Mesendoderm (in vitro differentiated cells): ENCODE results near the gene ACP4. TPM values are rescaled to one million over a fixed set of nuclear protein-coding genes. Genes with fewer than 3 reads are reported as not detected.
"Not testable (repeated sequence)": the region's sequence is repeated elsewhere in the genome, so short reads cannot be mapped to it uniquely, and the experiment has no call there.

Experiments
- DNase-seq: peaks from one replicate; pipeline ENCODE4 v3.0.0; 2013
- H2AK5ac ChIP-seq: 2 replicates; pipeline ENCODE4 v1.6.1; 2013; ENCODE audit warnings: low read length, inconsistent platforms
- H2BK120ac ChIP-seq: 2 replicates; pipeline ENCODE4 v1.6.1; 2013; ENCODE audit warnings: low read depth, mild to moderate bottlenecking, low read length, moderate library complexity, mixed read lengths
- H2BK15ac ChIP-seq: replicated peaks from 2 replicates; pipeline ENCODE4 v1.6.1; 2013; ENCODE audit warnings: low read depth, mild to moderate bottlenecking, moderate library complexity
- H2BK5ac ChIP-seq: 2 replicates; pipeline ENCODE4 v1.6.1; 2013; ENCODE audit warnings: low read length, inconsistent platforms
- H3K18ac ChIP-seq: 2 replicates; pipeline ENCODE4 v1.6.1; 2013; ENCODE audit warnings: mild to moderate bottlenecking, low read length, mixed read lengths
- H3K23ac ChIP-seq: one replicate; pipeline ENCODE4 v1.6.1; 2013; ENCODE audit warnings: low read length
- H3K27ac ChIP-seq: 2 replicates; pipeline ENCODE4 v1.5.1; 2013; ENCODE audit warnings: low read depth, mild to moderate bottlenecking, inconsistent platforms, low read length, moderate library complexity
- H3K27me3 ChIP-seq: 2 replicates; pipeline ENCODE4 v1.6.1; 2013; ENCODE audit warnings: low read length, control low read depth, mild to moderate bottlenecking, inconsistent platforms; ENCODE audit not compliant: insufficient read depth, poor library complexity
- H3K36me3 ChIP-seq: 2 replicates; pipeline ENCODE4 v1.6.1; 2013; ENCODE audit warnings: low read length, inconsistent platforms; ENCODE audit not compliant: control insufficient read depth, insufficient read depth
- H3K4ac ChIP-seq: one replicate; pipeline ENCODE4 v1.6.1; 2013; ENCODE audit warnings: low read depth, mild to moderate bottlenecking, low read length, moderate library complexity
- H3K4me1 ChIP-seq: 2 replicates; pipeline ENCODE4 v1.6.1; 2013; ENCODE audit warnings: low read depth, low read length, inconsistent platforms; ENCODE audit not compliant: control insufficient read depth
- H3K4me2 ChIP-seq: 2 replicates; pipeline ENCODE4 v1.6.1; 2013; ENCODE audit warnings: low read length
- H3K4me3 ChIP-seq: 2 replicates; pipeline ENCODE4 v1.5.1; 2013; ENCODE audit warnings: mild to moderate bottlenecking, low read length
- H3K56ac ChIP-seq: one replicate; pipeline ENCODE4 v1.6.1; 2013; ENCODE audit warnings: low read length
- H3K79me1 ChIP-seq: 2 replicates; pipeline ENCODE4 v1.6.1; 2013; ENCODE audit warnings: low read length, inconsistent platforms
- H3K79me2 ChIP-seq: 2 replicates; pipeline ENCODE4 v1.6.1; 2013; ENCODE audit warnings: mild to moderate bottlenecking, low read length; ENCODE audit not compliant: control insufficient read depth, insufficient read depth
- H3K9ac ChIP-seq: 2 replicates; pipeline ENCODE4 v1.6.1; 2013; ENCODE audit warnings: low read length, inconsistent platforms
- H4K5ac ChIP-seq: one replicate; pipeline ENCODE4 v1.6.1; 2013; ENCODE audit warnings: low read length
- H4K8ac ChIP-seq: one replicate; pipeline ENCODE4 v1.6.1; 2013; ENCODE audit warnings: low read depth, mild to moderate bottlenecking, control low read depth, low read length, moderate library complexity
- WGBS: extraction: QIAGEN DNeasy Blood & Tissue Kit; methylation state at CpG from one replicate; pipeline ENCODE4 v1.1.7; 2013; ENCODE audit warnings: low lambda C conversion rate, missing lambda C conversion rate; ENCODE audit not compliant: insufficient coverage; ENCODE audit errors: extremely low coverage; 5-methylcytosine and 5-hydroxymethylcytosine counted together
- polyA plus RNA-seq, 2 experiments: library from polyadenylated mRNA; stranded (reverse); fragments of 200-250 nt; gene quantifications; one replicate each; pipeline ENCODE4 v1.2.3, GENCODE V29; 2013

ACP4 gene
- not detected for polyA plus RNA-seq (2013, experiment 1 of 2)
- polyA plus RNA-seq (2013, experiment 2 of 2) = not detected

GRCh38 chr19:50790396-50790795 lies at the start of gene ACP4:
TSS of gene ACP4 (plus strand) at chr19:50790415. CDS start at chr19:50790415, 0 bp downstream.
- Histone ChIP-seq H4K5ac (no peak within 1 kb of the TSS), H3K23ac (no peak within 1 kb of the TSS), H3K18ac (no peak within 1 kb of the TSS), H4K8ac (no peak within 1 kb of the TSS), H2BK5ac (no peak within 1 kb of the TSS), H3K79me2 (no peaks in the 10 kb centered on the region), H2BK15ac (no peak within 1 kb of the TSS), H3K79me1 (no peaks in the 10 kb centered on the region), H3K4me2 (no peak within 1 kb of the TSS), H3K56ac (no peak within 1 kb of the TSS), H2BK120ac (no peak within 1 kb of the TSS), H3K4ac (no peak within 1 kb of the TSS), H3K36me3 (no peaks in the 10 kb centered on the region), H3K27ac (no peak within 1 kb of the TSS), H3K9ac (no peak within 1 kb of the TSS), H3K4me1 (no peaks in the 10 kb centered on the region), H3K4me3 (no peak within 1 kb of the TSS), H2AK5ac (no peak within 1 kb of the TSS), H3K27me3 (no peaks in the 10 kb centered on the region)
- no peak for DNase-seq
- WGBS = no CpG with 5 or more reads among the region's 15 CpGs

DNA sequence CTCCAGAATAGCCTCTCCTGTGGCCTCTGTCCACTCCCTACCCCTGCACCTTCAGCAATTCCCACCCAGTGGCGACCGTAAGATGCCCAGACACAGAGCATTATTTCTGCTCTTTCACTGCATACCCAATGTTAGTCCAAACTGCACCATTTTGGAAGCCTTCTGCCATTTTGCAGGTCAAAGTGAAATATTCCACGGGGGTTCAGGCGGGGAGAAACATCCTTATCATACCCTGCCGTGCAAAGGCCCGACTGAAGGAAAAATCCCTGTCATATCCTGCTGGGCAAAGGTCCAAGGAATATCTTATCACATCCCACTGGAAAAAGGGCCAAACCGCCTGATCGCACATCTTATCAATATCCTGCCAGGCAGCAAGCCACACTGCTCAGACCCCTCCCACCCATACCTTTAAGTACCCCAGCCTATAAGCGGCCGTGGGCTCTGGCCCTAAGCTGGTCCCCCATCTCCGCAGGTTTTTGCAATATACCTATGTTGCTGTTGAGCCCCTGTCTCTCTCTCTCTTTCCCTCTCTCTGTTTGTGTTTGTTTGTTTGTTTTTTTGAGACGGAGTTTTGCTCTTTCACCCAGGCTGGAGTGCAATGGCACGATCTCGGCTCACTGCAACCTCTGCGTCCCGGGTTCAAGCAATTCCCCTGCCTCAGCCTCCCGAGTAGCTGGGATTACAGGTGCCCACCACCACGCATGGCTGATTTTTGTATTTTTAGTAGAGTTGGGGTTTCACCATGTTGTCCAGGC lies 48.9 kb upstream of the ACP4 start:
- Histone ChIP-seq H3K79me1 (no peaks in the 10 kb centered on the region), H3K23ac (no peak overlapping the region), H4K5ac (no peak overlapping the region), H3K27ac (no peak overlapping the region), H2AK5ac (no peak overlapping the region), H3K18ac (no peak overlapping the region), H3K56ac (no peak overlapping the region), H4K8ac (no peak overlapping the region), H2BK120ac (no peak overlapping the region), H2BK5ac (no peak overlapping the region), H3K79me2 (no peaks in the 10 kb centered on the region), H3K36me3 (no peaks in the 10 kb centered on the region), H3K27me3 (no peaks in the 10 kb centered on the region), H3K4ac (no peak overlapping the region), H2BK15ac (no peak overlapping the region), H3K4me1 (no peaks in the 10 kb centered on the region), H3K4me3 (no peak overlapping the region), H3K4me2 (no peak overlapping the region), H3K9ac (no peak overlapping the region)
- whole genome bisulfite sequencing = no CpG with 5 or more reads among the region's 18 CpGs
- no peak for DNase-seq

- H3K79me1 ChIP-seq = no peaks in the 10 kb centered on the region
- H4K5ac ChIP-seq = no peak overlapping the region
- no peak overlapping the region for H3K4ac ChIP-seq
- WGBS = no CpG with 5 or more reads among the region's 6 CpGs
- H3K9ac ChIP-seq = no peak overlapping the region
- H3K27me3 ChIP-seq = no peaks in the 10 kb centered on the region
- no peak overlapping the region for H2BK5ac ChIP-seq
- no peak overlapping the region for H3K18ac ChIP-seq
- H3K36me3 ChIP-seq = no peaks in the 10 kb centered on the region
- no peak for DNase-seq
- H3K4me2 ChIP-seq = no peak overlapping the region
- H2BK120ac ChIP-seq = no peak overlapping the region
- H4K8ac ChIP-seq = no peak overlapping the region
- no peaks in the 10 kb centered on the region for H3K79me2 ChIP-seq
- no peak overlapping the region for H3K4me3 ChIP-seq
- no peak overlapping the region for H3K27ac ChIP-seq
- H3K56ac ChIP-seq = no peak overlapping the region
- no peak overlapping the region for H3K23ac ChIP-seq
- H3K4me1 ChIP-seq = no peaks in the 10 kb centered on the region
- H2AK5ac ChIP-seq = no peak overlapping the region
- no peak overlapping the region for H2BK15ac ChIP-seq
These were observed 46.7 kb upstream of the ACP4 start for GRCh38 chr19:50743537-50743936.

DNA sequence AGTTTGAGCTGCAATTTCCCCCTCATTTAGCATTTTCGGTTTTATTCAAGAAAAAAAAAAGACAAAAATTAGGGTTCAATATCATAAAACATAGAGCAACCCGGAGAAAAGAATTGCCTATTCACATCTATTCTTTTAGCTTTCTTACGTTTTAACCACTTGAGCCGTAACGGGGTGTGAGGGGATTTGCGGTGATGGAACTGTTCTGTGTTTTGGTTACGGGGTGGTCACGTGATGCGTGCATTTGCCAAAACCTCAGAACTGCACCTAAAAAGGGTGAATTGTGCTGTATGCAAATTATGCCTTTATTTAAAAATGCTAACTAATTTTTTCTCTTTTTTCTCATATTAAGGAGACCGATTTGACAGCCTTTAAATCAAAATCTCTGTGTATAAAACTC lies 45.0 kb upstream of the ACP4 start:
- H3K4me2 ChIP-seq = no peak overlapping the region
- no peak overlapping the region for H2AK5ac ChIP-seq
- no peak overlapping the region for H4K5ac ChIP-seq
- H3K4me3 ChIP-seq = no peak overlapping the region
- H2BK15ac ChIP-seq = no peak overlapping the region
- WGBS = no CpG with 5 or more reads among the region's 10 CpGs
- no peak for DNase-seq
- no peaks in the 10 kb centered on the region for H3K27me3 ChIP-seq
- H3K4ac ChIP-seq = no peak overlapping the region
- no peaks in the 10 kb centered on the region for H3K4me1 ChIP-seq
- no peak overlapping the region for H3K23ac ChIP-seq
- H3K36me3 ChIP-seq = no peaks in the 10 kb centered on the region
- H3K27ac ChIP-seq = no peak overlapping the region
- no peak overlapping the region for H2BK120ac ChIP-seq
- H2BK5ac ChIP-seq = no peak overlapping the region
- no peaks in the 10 kb centered on the region for H3K79me2 ChIP-seq
- H3K56ac ChIP-seq = no peak overlapping the region
- no peak overlapping the region for H3K18ac ChIP-seq
- no peak overlapping the region for H3K9ac ChIP-seq
- H3K79me1 ChIP-seq = no peaks in the 10 kb centered on the region
- H4K8ac ChIP-seq = no peak overlapping the region

DNA sequence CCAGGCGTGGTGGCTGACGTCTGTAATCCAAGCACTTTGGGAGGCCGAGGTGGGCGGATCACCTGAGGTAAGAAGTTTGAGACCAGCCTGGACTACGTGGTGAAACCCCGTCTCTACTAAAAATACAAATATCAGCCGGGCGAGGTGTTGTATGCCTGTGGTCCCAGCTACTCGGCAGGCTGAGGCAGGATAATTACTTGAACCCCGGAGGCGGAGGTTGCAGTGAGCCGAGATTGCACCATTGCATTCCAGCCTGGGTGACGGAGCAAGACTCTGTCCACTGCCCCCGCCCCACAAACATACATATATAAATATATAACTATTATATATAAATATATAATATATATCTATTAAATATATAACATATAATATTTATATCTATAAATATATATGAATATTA lies 43.1 kb upstream of the ACP4 start:
- not testable (repeated sequence) for H3K4me3 ChIP-seq, H3K4me2 ChIP-seq, H3K27ac ChIP-seq, H3K79me2 ChIP-seq, H3K9ac ChIP-seq, H4K8ac ChIP-seq, H3K4me1 ChIP-seq, H3K23ac ChIP-seq, H2AK5ac ChIP-seq, H2BK5ac ChIP-seq, H2BK15ac ChIP-seq, H4K5ac ChIP-seq, H3K36me3 ChIP-seq, H3K4ac ChIP-seq, H3K56ac ChIP-seq, DNase-seq, H3K27me3 ChIP-seq, H3K18ac ChIP-seq, H2BK120ac ChIP-seq, H3K79me1 ChIP-seq
- no CpG with 5 or more reads among the region's 14 CpGs for WGBS

- H3K27me3 ChIP-seq = no peaks in the 10 kb centered on the region
- H4K5ac ChIP-seq = no peak overlapping the region
- H3K4me2 ChIP-seq = no peak overlapping the region
- H3K36me3 ChIP-seq = no peaks in the 10 kb centered on the region
- no peak overlapping the region for H3K56ac ChIP-seq
- no CpG with 5 or more reads among the region's 6 CpGs for WGBS
- no peak overlapping the region for H3K9ac ChIP-seq
- H3K79me2 ChIP-seq = no peaks in the 10 kb centered on the region
- no peak overlapping the region for H2AK5ac ChIP-seq
- H3K4ac ChIP-seq = no peak overlapping the region
- no peak overlapping the region for H2BK120ac ChIP-seq
- H3K18ac ChIP-seq = no peak overlapping the region
- no peak overlapping the region for H4K8ac ChIP-seq
- H2BK15ac ChIP-seq = no peak overlapping the region
- no peaks in the 10 kb centered on the region for H3K79me1 ChIP-seq
- H3K23ac ChIP-seq = no peak overlapping the region
- no peak overlapping the region for H3K4me3 ChIP-seq
- no peak overlapping the region for H2BK5ac ChIP-seq
- H3K27ac ChIP-seq = no peak overlapping the region
- H3K4me1 ChIP-seq = no peaks in the 10 kb centered on the region
- no peak for DNase-seq
These were observed 40.7 kb upstream of the ACP4 start for GRCh38 chr19:50749490-50749889.
